Tibial nerve (tissue), 4 donors: Measurements from ENCODE around the gene PLD5.
A peak's percentile ranks its signal among the peaks of the same experiment; 100 is the strongest.

Source experiments
- EP300 ChIP-seq, 2 donors: sonication (generic); formaldehyde crosslinking; IDR thresholded peaks; one replicate each; pipeline ENCODE4 v1.6.1; 2017; ENCODE audit warnings: antibody characterized with exemption in 2 of 2, mild to moderate bottlenecking in 1 of 2
- POLR2A ChIP-seq, 2 donors: fragments of 450-650 bp; IDR thresholded peaks; one replicate each; pipeline ENCODE4 v1.6.1; 2017; ENCODE audit warnings: antibody characterized with exemption in 2 of 2, mild to moderate bottlenecking in 2 of 2, moderate library complexity in 2 of 2
- TF ChIP-seq, protein P1 (sequence below), 5 experiments: fragments of 200-600 bp in 3 of 5; fragments of 450-650 bp in 2 of 5; sonication (generic) in 3 of 5; IDR thresholded peaks; one replicate each; pipeline ENCODE4 v1.5.1; 2016 to 2019; ENCODE audit warnings: antibody characterized with exemption in 5 of 5, mild to moderate bottlenecking in 3 of 5, moderate library complexity in 2 of 5

- TF ChIP-seq, protein P1, sequence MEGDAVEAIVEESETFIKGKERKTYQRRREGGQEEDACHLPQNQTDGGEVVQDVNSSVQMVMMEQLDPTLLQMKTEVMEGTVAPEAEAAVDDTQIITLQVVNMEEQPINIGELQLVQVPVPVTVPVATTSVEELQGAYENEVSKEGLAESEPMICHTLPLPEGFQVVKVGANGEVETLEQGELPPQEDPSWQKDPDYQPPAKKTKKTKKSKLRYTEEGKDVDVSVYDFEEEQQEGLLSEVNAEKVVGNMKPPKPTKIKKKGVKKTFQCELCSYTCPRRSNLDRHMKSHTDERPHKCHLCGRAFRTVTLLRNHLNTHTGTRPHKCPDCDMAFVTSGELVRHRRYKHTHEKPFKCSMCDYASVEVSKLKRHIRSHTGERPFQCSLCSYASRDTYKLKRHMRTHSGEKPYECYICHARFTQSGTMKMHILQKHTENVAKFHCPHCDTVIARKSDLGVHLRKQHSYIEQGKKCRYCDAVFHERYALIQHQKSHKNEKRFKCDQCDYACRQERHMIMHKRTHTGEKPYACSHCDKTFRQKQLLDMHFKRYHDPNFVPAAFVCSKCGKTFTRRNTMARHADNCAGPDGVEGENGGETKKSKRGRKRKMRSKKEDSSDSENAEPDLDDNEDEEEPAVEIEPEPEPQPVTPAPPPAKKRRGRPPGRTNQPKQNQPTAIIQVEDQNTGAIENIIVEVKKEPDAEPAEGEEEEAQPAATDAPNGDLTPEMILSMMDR (IDR thresholded peaks at IDR 0.05): peak; percentile 34 to 57 (median 46)
- TF ChIP-seq POLR2A (IDR thresholded peaks at IDR 0.05): no peak
- no peak for TF ChIP-seq EP300 (IDR thresholded peaks at IDR 0.05)
Measured at GRCh38 chr1:242467556-242468145, 56.8 kb downstream of the PLD5 start.
